Measurements from ENCODE around the gene LSM14A. TPM values are rescaled to one million over a fixed set of nuclear protein-coding genes. Genes with fewer than 3 reads are reported as not detected.
A peak's percentile ranks its signal among the peaks of the same experiment; 100 is the strongest.

The LSM14A gene
- total and polyA plus RNA-seq, 2 of the 13 experiments (the other 11 are each of a cell fraction or from before 2014, with no cell fraction given): 77.0 to 83.6 TPM

DNA sequence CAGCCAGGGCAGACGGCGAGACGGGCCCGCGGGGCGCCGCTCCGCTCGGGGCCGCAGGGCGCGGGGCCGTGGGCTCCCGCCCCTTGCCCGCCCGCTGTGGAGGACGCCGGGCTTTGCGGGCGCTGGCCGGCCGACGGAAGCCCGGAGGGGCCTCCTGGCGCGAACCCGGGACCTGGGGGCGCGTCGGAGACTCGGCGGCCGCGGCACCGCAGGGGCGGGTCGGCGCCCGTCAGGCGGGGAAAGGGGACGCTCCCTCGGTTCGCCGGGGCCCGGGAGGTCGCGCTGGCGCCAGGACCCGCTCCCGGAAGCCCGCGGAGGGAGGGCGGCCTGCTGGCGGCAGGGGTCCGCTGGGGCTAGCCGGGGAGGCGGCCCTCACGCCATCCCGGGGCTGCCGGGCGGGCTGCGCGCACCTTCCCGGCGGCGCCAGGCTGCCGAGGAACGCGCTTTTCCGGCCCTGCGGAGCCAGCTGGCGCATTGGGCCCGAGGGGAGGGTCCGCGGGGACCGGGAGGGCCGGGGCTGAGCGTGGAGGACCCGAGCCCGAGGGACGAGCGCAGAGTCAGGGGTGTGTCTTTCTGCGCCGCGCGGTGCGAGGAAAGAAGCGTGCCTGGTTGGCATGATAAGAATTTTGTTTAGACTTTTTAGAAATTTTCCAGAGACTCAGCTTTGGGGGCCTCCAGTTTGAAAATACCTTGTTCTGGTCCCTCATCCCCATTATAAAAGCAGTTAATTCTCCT is 82.6 kb downstream of the LSM14A start (continued):
- TF ChIP-seq, protein P1, sequence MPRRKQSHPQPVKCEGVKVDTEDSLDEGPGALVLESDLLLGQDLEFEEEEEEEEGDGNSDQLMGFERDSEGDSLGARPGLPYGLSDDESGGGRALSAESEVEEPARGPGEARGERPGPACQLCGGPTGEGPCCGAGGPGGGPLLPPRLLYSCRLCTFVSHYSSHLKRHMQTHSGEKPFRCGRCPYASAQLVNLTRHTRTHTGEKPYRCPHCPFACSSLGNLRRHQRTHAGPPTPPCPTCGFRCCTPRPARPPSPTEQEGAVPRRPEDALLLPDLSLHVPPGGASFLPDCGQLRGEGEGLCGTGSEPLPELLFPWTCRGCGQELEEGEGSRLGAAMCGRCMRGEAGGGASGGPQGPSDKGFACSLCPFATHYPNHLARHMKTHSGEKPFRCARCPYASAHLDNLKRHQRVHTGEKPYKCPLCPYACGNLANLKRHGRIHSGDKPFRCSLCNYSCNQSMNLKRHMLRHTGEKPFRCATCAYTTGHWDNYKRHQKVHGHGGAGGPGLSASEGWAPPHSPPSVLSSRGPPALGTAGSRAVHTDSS (CRISPR knock-in tag; conservative IDR thresholded peaks at IDR 0.05): no peak
- TF ChIP-seq, protein P2, sequence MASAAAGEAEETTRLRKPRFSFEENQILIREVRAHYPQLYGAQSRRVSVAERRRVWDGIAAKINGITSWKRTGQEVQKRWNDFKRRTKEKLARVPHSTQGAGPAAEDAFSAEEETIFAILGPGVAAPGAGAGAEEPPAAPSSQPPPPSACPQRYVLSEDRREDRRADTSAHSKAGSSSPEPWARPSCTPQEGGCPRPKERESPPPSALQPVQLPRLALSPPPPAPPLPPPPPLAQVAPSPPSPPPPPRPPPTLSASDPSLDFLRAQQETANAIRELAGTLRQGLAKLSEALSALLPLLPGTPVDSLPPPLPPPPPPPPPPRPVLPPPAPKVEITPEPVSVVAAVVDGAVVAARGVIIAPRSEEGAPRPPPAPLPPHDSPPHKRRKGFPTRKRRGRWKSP (CRISPR knock-in tag; IDR thresholded peaks at IDR 0.05): peak; percentile 51; the same call in 1 of the 2 replicates
- TF ChIP-seq SMARCC2 (IDR thresholded peaks at IDR 0.05) (no peak), ZNF558 (CRISPR knock-in tag; IDR thresholded peaks at IDR 0.05; ENCODE audit: borderline replicate concordance) (no peak), ZNF670 (CRISPR knock-in tag; IDR thresholded peaks at IDR 0.05; ENCODE audit: borderline replicate concordance) (no peak), GABPA (IDR thresholded peaks at IDR 0.05; ENCODE audit: low read depth, low read length) (0 out of 2 replicates have a peak, but pooled peaks have one; percentile 1), GABPA (CRISPR knock-in tag; IDR thresholded peaks at IDR 0.05; ENCODE audit: low read depth) (no peak), MXD4 (CRISPR knock-in tag; IDR thresholded peaks at IDR 0.05) (no peak), BRD4 (CRISPR knock-in tag; IDR thresholded peaks at IDR 0.05) (no peak)
- TF ChIP-seq, protein P3, sequence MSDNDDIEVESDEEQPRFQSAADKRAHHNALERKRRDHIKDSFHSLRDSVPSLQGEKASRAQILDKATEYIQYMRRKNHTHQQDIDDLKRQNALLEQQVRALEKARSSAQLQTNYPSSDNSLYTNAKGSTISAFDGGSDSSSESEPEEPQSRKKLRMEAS (IDR thresholded peaks at IDR 0.05): peak; percentile 15; the same call in 1 of the 2 replicates
- TF ChIP-seq, protein P4, sequence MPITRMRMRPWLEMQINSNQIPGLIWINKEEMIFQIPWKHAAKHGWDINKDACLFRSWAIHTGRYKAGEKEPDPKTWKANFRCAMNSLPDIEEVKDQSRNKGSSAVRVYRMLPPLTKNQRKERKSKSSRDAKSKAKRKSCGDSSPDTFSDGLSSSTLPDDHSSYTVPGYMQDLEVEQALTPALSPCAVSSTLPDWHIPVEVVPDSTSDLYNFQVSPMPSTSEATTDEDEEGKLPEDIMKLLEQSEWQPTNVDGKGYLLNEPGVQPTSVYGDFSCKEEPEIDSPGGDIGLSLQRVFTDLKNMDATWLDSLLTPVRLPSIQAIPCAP (CRISPR knock-in tag; IDR thresholded peaks at IDR 0.05; ENCODE audit: low read depth): no peak
- TF ChIP-seq, protein P5, sequence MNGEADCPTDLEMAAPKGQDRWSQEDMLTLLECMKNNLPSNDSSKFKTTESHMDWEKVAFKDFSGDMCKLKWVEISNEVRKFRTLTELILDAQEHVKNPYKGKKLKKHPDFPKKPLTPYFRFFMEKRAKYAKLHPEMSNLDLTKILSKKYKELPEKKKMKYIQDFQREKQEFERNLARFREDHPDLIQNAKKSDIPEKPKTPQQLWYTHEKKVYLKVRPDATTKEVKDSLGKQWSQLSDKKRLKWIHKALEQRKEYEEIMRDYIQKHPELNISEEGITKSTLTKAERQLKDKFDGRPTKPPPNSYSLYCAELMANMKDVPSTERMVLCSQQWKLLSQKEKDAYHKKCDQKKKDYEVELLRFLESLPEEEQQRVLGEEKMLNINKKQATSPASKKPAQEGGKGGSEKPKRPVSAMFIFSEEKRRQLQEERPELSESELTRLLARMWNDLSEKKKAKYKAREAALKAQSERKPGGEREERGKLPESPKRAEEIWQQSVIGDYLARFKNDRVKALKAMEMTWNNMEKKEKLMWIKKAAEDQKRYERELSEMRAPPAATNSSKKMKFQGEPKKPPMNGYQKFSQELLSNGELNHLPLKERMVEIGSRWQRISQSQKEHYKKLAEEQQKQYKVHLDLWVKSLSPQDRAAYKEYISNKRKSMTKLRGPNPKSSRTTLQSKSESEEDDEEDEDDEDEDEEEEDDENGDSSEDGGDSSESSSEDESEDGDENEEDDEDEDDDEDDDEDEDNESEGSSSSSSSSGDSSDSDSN (CRISPR knock-in tag; IDR thresholded peaks at IDR 0.05): peak; percentile 82; the same call in 1 of the 2 replicates
- TF ChIP-seq, protein P6, sequence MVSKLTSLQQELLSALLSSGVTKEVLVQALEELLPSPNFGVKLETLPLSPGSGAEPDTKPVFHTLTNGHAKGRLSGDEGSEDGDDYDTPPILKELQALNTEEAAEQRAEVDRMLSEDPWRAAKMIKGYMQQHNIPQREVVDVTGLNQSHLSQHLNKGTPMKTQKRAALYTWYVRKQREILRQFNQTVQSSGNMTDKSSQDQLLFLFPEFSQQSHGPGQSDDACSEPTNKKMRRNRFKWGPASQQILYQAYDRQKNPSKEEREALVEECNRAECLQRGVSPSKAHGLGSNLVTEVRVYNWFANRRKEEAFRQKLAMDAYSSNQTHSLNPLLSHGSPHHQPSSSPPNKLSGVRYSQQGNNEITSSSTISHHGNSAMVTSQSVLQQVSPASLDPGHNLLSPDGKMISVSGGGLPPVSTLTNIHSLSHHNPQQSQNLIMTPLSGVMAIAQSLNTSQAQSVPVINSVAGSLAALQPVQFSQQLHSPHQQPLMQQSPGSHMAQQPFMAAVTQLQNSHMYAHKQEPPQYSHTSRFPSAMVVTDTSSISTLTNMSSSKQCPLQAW (CRISPR knock-in tag; IDR thresholded peaks at IDR 0.05): no peak
- TF ChIP-seq, protein P7, sequence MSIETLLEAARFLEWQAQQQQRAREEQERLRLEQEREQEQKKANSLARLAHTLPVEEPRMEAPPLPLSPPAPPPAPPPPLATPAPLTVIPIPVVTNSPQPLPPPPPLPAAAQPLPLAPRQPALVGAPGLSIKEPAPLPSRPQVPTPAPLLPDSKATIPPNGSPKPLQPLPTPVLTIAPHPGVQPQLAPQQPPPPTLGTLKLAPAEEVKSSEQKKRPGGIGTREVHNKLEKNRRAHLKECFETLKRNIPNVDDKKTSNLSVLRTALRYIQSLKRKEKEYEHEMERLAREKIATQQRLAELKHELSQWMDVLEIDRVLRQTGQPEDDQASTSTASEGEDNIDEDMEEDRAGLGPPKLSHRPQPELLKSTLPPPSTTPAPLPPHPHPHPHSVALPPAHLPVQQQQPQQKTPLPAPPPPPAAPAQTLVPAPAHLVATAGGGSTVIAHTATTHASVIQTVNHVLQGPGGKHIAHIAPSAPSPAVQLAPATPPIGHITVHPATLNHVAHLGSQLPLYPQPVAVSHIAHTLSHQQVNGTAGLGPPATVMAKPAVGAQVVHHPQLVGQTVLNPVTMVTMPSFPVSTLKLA (IDR thresholded peaks at IDR 0.05): no peak
- TF ChIP-seq, protein P8, sequence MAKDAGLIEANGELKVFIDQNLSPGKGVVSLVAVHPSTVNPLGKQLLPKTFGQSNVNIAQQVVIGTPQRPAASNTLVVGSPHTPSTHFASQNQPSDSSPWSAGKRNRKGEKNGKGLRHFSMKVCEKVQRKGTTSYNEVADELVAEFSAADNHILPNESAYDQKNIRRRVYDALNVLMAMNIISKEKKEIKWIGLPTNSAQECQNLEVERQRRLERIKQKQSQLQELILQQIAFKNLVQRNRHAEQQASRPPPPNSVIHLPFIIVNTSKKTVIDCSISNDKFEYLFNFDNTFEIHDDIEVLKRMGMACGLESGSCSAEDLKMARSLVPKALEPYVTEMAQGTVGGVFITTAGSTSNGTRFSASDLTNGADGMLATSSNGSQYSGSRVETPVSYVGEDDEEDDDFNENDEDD (CRISPR knock-in tag; IDR thresholded peaks at IDR 0.05; ENCODE audit: borderline replicate concordance): no peak; the same call in 1 of the 2 replicates
